NB4 (cell line): ENCODE data around the gene SCLT1.

Experiments
- DNase-seq: peaks from one replicate; pipeline ENCODE4 v3.0.0; 2010; ENCODE audit warnings: low read depth
- H3K4me3 ChIP-seq: one replicate; pipeline ENCODE4 v1.5.1; 2011; ENCODE audit warnings: mild to moderate bottlenecking, low read depth, low read length, moderate library complexity
- CTCF ChIP-seq: IDR thresholded peaks from one replicate; pipeline ENCODE4 v1.5.1; 2012; ENCODE audit warnings: low read depth, low read length
- MYC ChIP-seq: IDR thresholded peaks from 2 replicates; pipeline ENCODE4 v1.6.1; 2011; ENCODE audit warnings: low read depth, low read length
- POLR2A ChIP-seq: IDR thresholded peaks from 2 replicates; pipeline ENCODE4 v1.6.1; 2011; ENCODE audit warnings: mild to moderate bottlenecking; ENCODE audit not compliant: insufficient read length; ENCODE audit errors: extremely low read depth
- TF ChIP-seq, protein P1 (sequence below): IDR thresholded peaks from 2 replicates; pipeline ENCODE4 v1.6.1; 2011; ENCODE audit warnings: low read depth, low read length

The SCLT1 gene

GRCh38 chr4:128837198-128837597, 256.1 kb downstream of the SCLT1 start:
- DNase-seq: no peak
- TF ChIP-seq POLR2A: no peak
- TF ChIP-seq, protein P1, sequence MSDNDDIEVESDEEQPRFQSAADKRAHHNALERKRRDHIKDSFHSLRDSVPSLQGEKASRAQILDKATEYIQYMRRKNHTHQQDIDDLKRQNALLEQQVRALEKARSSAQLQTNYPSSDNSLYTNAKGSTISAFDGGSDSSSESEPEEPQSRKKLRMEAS: no peak
- no peak for TF ChIP-seq MYC
- no peak overlapping the region for H3K4me3 ChIP-seq

GRCh38 chr4:128835498-128836222, 257.7 kb downstream of the SCLT1 start:
- no peak overlapping the region for H3K4me3 ChIP-seq
- TF ChIP-seq CTCF (no peak), MYC (no peak), POLR2A (no peak)
- TF ChIP-seq, protein P1: no peak
- DNase-seq: no peak
